Thyroid gland (tissue), 4 donors: Measurements from ENCODE around the gene CLVS2. TPM values are rescaled to one million over a fixed set of nuclear protein-coding genes. Genes with fewer than 3 reads are reported as not detected.

Experiments used
- DNase-seq, 2 donors: peaks; one replicate each; pipeline ENCODE4 v3.0.0-alpha.2; 2019
- H3K27ac ChIP-seq, 3 donors: fragments of 200-600 bp; sonication (generic); 1 replicate in 2 of 3; 2 replicates in 1 of 3; pipeline ENCODE4 v1.5.1; 2016 to 2019; ENCODE audit warnings: mild to moderate bottlenecking in 1 of 3, moderate library complexity in 1 of 3
- H3K27me3 ChIP-seq: fragments of 200-600 bp; sonication (generic); one replicate; pipeline ENCODE4 v1.5.1; 2019
- H3K36me3 ChIP-seq, 2 donors: fragments of 200-600 bp; sonication (generic); one replicate each; pipeline ENCODE4 v1.5.1; 2016 to 2019
- H3K4me1 ChIP-seq, 2 donors: fragments of 200-600 bp; sonication (generic); one replicate each; pipeline ENCODE4 v1.5.1; 2017 to 2019
- H3K4me3 ChIP-seq, 3 donors: fragments of 200-600 bp; sonication (generic); replicated peaks in 1 of 3; 1 replicate in 2 of 3; 2 replicates in 1 of 3; pipeline ENCODE4 v1.5.1; 2016; ENCODE audit warnings: mild to moderate bottlenecking in 1 of 3
- H3K9me3 ChIP-seq: fragments of 200-600 bp; sonication (generic); one replicate; pipeline ENCODE4 v1.5.1; 2017
- POLR2A ChIP-seq, 2 donors: fragments of 450-650 bp; IDR thresholded peaks; one replicate each; pipeline ENCODE4 v1.6.1; 2017; ENCODE audit warnings: antibody characterized with exemption in 2 of 2, mild to moderate bottlenecking in 2 of 2, moderate library complexity in 1 of 2
- WGBS, 2 donors: methylation state at CpG; one replicate each; pipeline ENCODE4 v1.1.5; 2017; 5-methylcytosine and 5-hydroxymethylcytosine counted together
- intact Hi-C: fragments of 100-400 bp; cut with DNase I; formaldehyde crosslinking; loops from one replicate; pipeline ENCODE4 v1.15.1; 2023
- total RNA-seq, 4 donors: library from RNA; depleted of rRNA; stranded (reverse); fragments of >200 nt; gene quantifications; one replicate each; pipeline ENCODE4 v1.2.3, GENCODE V29; 2016
- TF ChIP-seq, protein P1 (sequence below), 6 experiments: fragments of 200-600 bp in 3 of 6; fragments of 450-650 bp in 3 of 6; sonication (generic) in 3 of 6; IDR thresholded peaks; one replicate each; pipeline ENCODE4 v1.5.1; 2016 to 2019; ENCODE audit warnings: antibody characterized with exemption in 6 of 6, mild to moderate bottlenecking in 2 of 6, inconsistent platforms in 1 of 6, moderate library complexity in 1 of 6

The CLVS2 gene
- total RNA-seq, 4 donors from 2014 or later, result not detected

DNA sequence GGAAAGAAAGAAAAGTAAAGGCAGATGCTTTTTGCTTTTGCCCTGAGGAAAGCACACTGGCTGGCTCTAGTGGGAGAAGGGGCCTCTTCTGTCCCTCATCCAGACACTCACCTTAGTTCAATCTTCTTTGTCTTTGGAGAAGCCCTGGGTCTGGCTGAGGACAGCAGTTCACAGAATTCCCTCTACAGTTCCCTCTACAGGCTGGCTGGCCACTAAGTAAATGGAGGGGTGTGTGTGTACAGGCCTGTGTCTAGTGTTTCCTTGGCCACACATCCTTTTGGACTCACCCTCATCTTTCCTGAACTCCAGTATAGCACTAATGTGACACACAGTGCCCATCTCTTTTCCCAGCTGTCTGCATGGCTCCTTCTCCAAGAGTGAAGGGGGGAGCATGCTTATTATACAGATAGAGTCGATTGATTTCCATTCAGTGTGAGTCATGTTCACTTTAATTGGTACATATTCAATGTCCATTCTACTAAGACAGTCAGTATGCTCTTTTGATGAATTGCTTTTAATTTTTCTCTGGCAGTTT lies 26.0 kb upstream of the CLVS2 start:
- Histone ChIP-seq H3K4me1 (no peaks in the 10 kb centered on the region), H3K9me3 (no peaks in the 10 kb centered on the region), H3K27ac (no peak overlapping the region), H3K36me3 (no peaks in the 10 kb centered on the region), H3K27me3 (no peaks in the 10 kb centered on the region), H3K4me3 (no peak overlapping the region)
- intact Hi-C loops, result no loop called here
- DNase-seq, result no peak
- no peak for TF ChIP-seq POLR2A (IDR thresholded peaks at IDR 0.05)
- TF ChIP-seq, protein P1, sequence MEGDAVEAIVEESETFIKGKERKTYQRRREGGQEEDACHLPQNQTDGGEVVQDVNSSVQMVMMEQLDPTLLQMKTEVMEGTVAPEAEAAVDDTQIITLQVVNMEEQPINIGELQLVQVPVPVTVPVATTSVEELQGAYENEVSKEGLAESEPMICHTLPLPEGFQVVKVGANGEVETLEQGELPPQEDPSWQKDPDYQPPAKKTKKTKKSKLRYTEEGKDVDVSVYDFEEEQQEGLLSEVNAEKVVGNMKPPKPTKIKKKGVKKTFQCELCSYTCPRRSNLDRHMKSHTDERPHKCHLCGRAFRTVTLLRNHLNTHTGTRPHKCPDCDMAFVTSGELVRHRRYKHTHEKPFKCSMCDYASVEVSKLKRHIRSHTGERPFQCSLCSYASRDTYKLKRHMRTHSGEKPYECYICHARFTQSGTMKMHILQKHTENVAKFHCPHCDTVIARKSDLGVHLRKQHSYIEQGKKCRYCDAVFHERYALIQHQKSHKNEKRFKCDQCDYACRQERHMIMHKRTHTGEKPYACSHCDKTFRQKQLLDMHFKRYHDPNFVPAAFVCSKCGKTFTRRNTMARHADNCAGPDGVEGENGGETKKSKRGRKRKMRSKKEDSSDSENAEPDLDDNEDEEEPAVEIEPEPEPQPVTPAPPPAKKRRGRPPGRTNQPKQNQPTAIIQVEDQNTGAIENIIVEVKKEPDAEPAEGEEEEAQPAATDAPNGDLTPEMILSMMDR (IDR thresholded peaks at IDR 0.05), result no peak
- WGBS, 2 donors, result 80 to 83% methylated on average over 1 of the region's 1 CpG

DNA sequence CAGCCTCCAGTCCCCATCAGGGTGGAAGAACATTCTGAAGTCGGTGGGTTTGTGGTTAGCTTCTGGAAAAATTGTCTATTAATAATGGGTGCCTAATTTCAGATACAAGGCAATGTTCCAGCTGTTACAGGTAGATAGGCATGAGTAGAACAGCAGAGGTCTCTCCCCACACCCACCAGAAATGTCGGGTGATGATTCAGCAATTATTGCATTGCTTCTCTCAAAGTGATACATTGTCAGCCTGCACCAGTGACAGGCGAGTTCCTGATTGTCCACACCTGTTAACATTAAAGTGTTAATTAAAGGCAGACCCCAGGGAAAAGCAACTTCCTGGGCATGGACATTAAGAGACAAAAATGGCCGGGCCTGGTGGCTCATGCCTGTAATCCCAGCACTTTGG lies 18.9 kb upstream of the CLVS2 start:
- no peak for DNase-seq
- Histone ChIP-seq H3K9me3 (no peaks in the 10 kb centered on the region), H3K36me3 (no peaks in the 10 kb centered on the region), H3K4me3 (no peak overlapping the region), H3K27ac (no peak overlapping the region), H3K4me1 (no peaks in the 10 kb centered on the region), H3K27me3 (no peaks in the 10 kb centered on the region)
- TF ChIP-seq, protein P1 (IDR thresholded peaks at IDR 0.05), result no peak
- TF ChIP-seq POLR2A (IDR thresholded peaks at IDR 0.05), result no peak
- intact Hi-C loops, result no loop called here
- 72 to 93% methylated on average over 4 of the region's 4 CpGs for WGBS, 2 donors

DNA sequence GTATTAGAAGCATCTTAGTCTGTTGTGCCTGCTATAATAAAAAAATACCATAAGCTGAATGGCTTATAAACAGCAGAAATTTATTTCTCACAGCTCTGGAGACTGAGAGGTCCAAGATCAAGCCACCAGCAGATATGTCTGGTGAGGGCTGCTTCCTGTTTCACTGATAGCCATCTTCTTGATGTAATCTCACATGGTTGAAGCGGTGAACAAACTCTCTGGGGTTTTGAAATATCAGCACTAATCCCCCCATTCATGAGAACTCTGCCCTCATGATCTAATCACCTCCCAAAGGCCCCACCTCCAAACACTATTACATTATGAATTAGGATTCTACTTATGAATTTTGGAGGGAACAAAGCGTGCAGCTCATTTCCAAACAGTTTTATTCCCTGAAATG lies 11.6 kb upstream of the CLVS2 start:
- Histone ChIP-seq H3K4me1 (no peaks in the 10 kb centered on the region), H3K36me3 (no peaks in the 10 kb centered on the region), H3K9me3 (no peaks in the 10 kb centered on the region), H3K27me3 (no peaks in the 10 kb centered on the region), H3K27ac (no peak overlapping the region), H3K4me3 (no peak overlapping the region)
- DNase-seq, result no peak
- TF ChIP-seq, protein P1 (IDR thresholded peaks at IDR 0.05), result no peak
- TF ChIP-seq POLR2A (IDR thresholded peaks at IDR 0.05), result no peak
- intact Hi-C loops, result no loop called here
- 30 to 64% methylated on average over 2 of the region's 2 CpGs for WGBS, 2 donors

DNA sequence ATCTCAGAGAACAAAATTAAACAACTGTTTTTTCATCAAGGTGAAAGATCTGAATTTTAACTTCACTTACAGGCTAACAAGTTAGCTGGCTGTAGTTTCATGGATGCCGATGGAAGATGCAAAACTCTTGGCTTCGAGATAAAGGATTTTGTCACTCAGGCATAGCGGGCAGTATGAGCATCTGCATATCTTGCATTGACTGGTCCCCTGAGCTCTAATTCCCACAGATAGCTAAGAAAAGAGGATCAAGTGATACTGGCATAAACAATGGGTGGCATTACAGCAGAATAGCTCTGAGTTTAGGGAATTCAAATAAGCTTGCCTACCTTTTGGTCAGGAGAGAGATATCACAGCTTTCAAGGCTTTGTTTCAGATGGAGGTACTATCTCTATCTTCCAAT lies 1.8 kb upstream of the CLVS2 start:
- Histone ChIP-seq H3K27ac (no peak overlapping the region), H3K36me3 (no peaks in the 10 kb centered on the region), H3K9me3 (no peaks in the 10 kb centered on the region), H3K4me3 (no peak overlapping the region), H3K27me3 (no peaks in the 10 kb centered on the region), H3K4me1 (peaks cover 0 to 9% of the 10 kb centered on the region in 2 donors)
- intact Hi-C loops, result no loop called here
- TF ChIP-seq, protein P1 (IDR thresholded peaks at IDR 0.05), result no peak
- no peak for TF ChIP-seq POLR2A (IDR thresholded peaks at IDR 0.05)
- WGBS, 2 donors, result 57 to 68% methylated on average over 3 of the region's 3 CpGs
- DNase-seq, result no peak

DNA sequence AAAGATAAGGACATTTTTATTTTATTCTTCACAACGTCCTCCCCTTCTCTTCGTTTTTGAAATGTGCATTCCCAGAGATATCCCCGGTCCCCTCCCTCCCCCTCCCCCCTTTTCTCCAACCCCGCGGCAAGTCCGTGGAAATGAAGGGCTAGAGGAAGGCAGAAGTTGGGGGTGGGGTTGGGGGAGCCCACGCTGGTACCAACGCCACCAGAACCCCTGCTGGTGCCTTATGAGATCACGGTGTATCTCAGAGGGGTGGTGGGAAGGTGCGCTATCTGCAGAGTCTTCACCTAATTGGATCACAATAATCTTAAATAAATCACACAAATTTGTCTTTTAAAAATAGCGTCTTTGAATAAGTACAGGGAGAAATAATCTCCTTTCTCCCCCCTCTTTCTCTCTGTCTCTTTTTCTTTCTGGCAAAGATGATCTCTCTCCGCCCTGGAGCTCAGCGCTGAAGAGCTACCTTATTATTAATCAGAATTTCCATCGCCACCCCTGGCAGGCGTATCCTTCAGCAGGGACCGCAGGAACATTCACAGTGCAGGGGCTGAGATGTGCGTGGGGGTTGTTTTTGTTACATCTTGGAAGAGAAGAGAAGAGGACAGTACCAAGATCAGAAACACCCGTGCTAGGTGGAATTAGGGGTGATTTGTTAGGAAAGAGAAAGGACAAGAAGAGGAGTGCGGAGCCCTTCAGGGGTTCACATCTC lies 915 bp downstream of the CLVS2 start:
- WGBS, 2 donors, result 21% methylated on average over 19 of the region's 19 CpGs

More for the DNA sequence above, 915 bp downstream of the CLVS2 start:
- no peak for DNase-seq
- H3K36me3 ChIP-seq, result no peaks in the 10 kb centered on the region
- H3K9me3 ChIP-seq, result no peaks in the 10 kb centered on the region
- no peaks in the 10 kb centered on the region for H3K27me3 ChIP-seq
- H3K4me1 ChIP-seq, result peaks cover 0 to 9% of the 10 kb centered on the region in 2 donors
- H3K4me3 ChIP-seq, result no peak overlapping the region
- no peak overlapping the region for H3K27ac ChIP-seq
- intact Hi-C loops, result no loop called here
- TF ChIP-seq, protein P1 (IDR thresholded peaks at IDR 0.05), result no peak
- TF ChIP-seq POLR2A (IDR thresholded peaks at IDR 0.05), result no peak
